Astrocyte (in vitro differentiated cells and primary cell): ENCODE measurements around the gene HAPSTR1. TPM values are rescaled to one million over a fixed set of nuclear protein-coding genes. Genes with fewer than 3 reads are reported as not detected.

Experiments
- DNase-seq: peaks from one replicate; pipeline ENCODE4 v3.0.0-alpha.2; 2010; ENCODE audit warnings: low read depth
- FAIRE-seq: peaks from 2 replicates; lab custom pipeline; 2011; peaks lifted over from hg19 to GRCh38; lab: Jason Lieb, UNC
- H2AFZ ChIP-seq: 2 replicates; pipeline ENCODE4 v1.6.0; 2012; ENCODE audit warnings: low read depth, low read length, inconsistent platforms
- H3K27ac ChIP-seq: 2 replicates; pipeline ENCODE4 v1.5.1; 2011; ENCODE audit warnings: low read depth, low read length, inconsistent platforms
- H3K27me3 ChIP-seq: 2 replicates; pipeline ENCODE4 v1.6.0; 2011; ENCODE audit warnings: low read length, inconsistent platforms; ENCODE audit not compliant: insufficient read depth
- H3K36me3 ChIP-seq: 2 replicates; pipeline ENCODE4 v1.5.1; 2011; ENCODE audit warnings: low read length, inconsistent platforms; ENCODE audit not compliant: insufficient read depth
- H3K4me1 ChIP-seq: 2 replicates; pipeline ENCODE4 v1.5.1; 2011; ENCODE audit warnings: low read length, inconsistent platforms; ENCODE audit not compliant: insufficient read depth
- H3K4me2 ChIP-seq: 2 replicates; pipeline ENCODE4 v1.6.0; 2012; ENCODE audit warnings: low read length, inconsistent platforms
- H3K4me3 ChIP-seq: 2 replicates; pipeline ENCODE4 v1.5.1; 2011; ENCODE audit warnings: low read depth, mild to moderate bottlenecking, low read length, inconsistent platforms; ENCODE audit not compliant: insufficient read depth
- H3K79me2 ChIP-seq: 2 replicates; pipeline ENCODE4 v1.6.0; 2012; ENCODE audit warnings: mild to moderate bottlenecking, low read length, inconsistent platforms; ENCODE audit not compliant: insufficient read depth
- H3K9ac ChIP-seq: 2 replicates; pipeline ENCODE4 v1.6.0; 2012; ENCODE audit warnings: mild to moderate bottlenecking, low read length, inconsistent platforms
- H3K9me3 ChIP-seq: 2 replicates; pipeline ENCODE4 v1.5.1; 2012; ENCODE audit warnings: low read depth, mild to moderate bottlenecking, low read length, inconsistent platforms; ENCODE audit not compliant: insufficient read depth
- H4K20me1 ChIP-seq: 2 replicates; pipeline ENCODE4 v1.6.0; 2012; ENCODE audit warnings: low read length, inconsistent platforms; ENCODE audit not compliant: insufficient read depth
- H3K27ac Mint-ChIP-seq: one replicate; pipeline ENCODE4 v1.8.0; 2021; ENCODE audit warnings: mild to moderate bottlenecking, mixed read lengths; ENCODE audit not compliant: unreplicated experiment
- H3K27me3 Mint-ChIP-seq: one replicate; pipeline ENCODE4 v1.8.0; 2021; ENCODE audit warnings: low read depth, mixed read lengths; ENCODE audit not compliant: unreplicated experiment
- H3K36me3 Mint-ChIP-seq: one replicate; pipeline ENCODE4 v1.8.0; 2021; ENCODE audit warnings: low read depth, mixed read lengths; ENCODE audit not compliant: unreplicated experiment
- H3K4me1 Mint-ChIP-seq: one replicate; pipeline ENCODE4 v1.8.0; 2021; ENCODE audit warnings: low read depth, mixed read lengths; ENCODE audit not compliant: unreplicated experiment
- H3K4me3 Mint-ChIP-seq: one replicate; pipeline ENCODE4 v1.8.0; 2021; ENCODE audit warnings: mild to moderate bottlenecking, moderate library complexity, mixed read lengths; ENCODE audit not compliant: unreplicated experiment
- H3K9me3 Mint-ChIP-seq: one replicate; pipeline ENCODE4 v1.8.0; 2021; ENCODE audit warnings: mild to moderate bottlenecking, mixed read lengths; ENCODE audit not compliant: unreplicated experiment
- EZH2 ChIP-seq: IDR thresholded peaks from 2 replicates; pipeline ENCODE4 v1.6.1; 2012; ENCODE audit warnings: mild to moderate bottlenecking, low read length, inconsistent platforms; ENCODE audit not compliant: insufficient read depth
- total RNA-seq: library from RNA; stranded (reverse); gene quantifications from 2 replicates; pipeline ENCODE4 v1.2.1, GENCODE V29; 2021
- TF ChIP-seq, protein P1 (sequence below): IDR thresholded peaks from 2 replicates; pipeline ENCODE4 v1.5.1; 2011; ENCODE audit warnings: low read depth, mild to moderate bottlenecking, inconsistent platforms, low read length, moderate library complexity; ENCODE audit not compliant: insufficient read depth

Gene HAPSTR1
- total RNA-seq, 1 donor from 2014 or later: 99.5 TPM

DNA sequence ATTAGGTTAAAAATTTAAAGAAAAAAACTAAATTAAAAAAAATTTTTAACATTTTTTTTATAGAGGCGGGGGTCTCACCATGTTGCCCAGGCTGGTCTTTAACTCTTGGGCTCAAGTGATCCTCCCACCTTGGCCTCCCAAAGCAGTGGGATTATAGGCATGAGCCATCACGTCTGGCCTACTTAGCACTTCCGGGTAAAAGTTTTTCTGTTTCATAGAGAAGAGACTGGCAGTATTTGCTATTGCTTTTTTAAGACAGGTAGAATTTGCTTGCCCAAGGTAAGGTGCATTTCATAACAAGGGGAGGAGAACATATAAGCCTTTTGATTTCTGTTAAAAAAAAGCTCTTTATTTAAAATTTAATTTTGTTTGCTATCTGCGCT is 12.0 kb upstream of the HAPSTR1 start:
- FAIRE-seq: no peak

GRCh38 chr16:9081158-9081557 is 10.3 kb upstream of the HAPSTR1 start:
- H3K27me3 ChIP-seq: no peaks in the 10 kb centered on the region
- H3K36me3 Mint-ChIP-seq: no peaks in the 10 kb centered on the region
- no peaks in the 10 kb centered on the region for H3K36me3 ChIP-seq
- FAIRE-seq (no peak), DNase-seq (no peak)
- H3K4me2 ChIP-seq: no peak overlapping the region
- H3K27ac ChIP-seq: no peak overlapping the region
- no peaks in the 10 kb centered on the region for H3K9me3 ChIP-seq
- no peaks in the 10 kb centered on the region for H4K20me1 ChIP-seq
- H3K4me3 Mint-ChIP-seq: no peak overlapping the region
- H2AFZ ChIP-seq: peak overlapping the region; percentile 41
- H3K79me2 ChIP-seq: no peaks in the 10 kb centered on the region
- H3K4me1 ChIP-seq: peaks cover 16% of the 10 kb centered on the region
- TF ChIP-seq, protein P1, sequence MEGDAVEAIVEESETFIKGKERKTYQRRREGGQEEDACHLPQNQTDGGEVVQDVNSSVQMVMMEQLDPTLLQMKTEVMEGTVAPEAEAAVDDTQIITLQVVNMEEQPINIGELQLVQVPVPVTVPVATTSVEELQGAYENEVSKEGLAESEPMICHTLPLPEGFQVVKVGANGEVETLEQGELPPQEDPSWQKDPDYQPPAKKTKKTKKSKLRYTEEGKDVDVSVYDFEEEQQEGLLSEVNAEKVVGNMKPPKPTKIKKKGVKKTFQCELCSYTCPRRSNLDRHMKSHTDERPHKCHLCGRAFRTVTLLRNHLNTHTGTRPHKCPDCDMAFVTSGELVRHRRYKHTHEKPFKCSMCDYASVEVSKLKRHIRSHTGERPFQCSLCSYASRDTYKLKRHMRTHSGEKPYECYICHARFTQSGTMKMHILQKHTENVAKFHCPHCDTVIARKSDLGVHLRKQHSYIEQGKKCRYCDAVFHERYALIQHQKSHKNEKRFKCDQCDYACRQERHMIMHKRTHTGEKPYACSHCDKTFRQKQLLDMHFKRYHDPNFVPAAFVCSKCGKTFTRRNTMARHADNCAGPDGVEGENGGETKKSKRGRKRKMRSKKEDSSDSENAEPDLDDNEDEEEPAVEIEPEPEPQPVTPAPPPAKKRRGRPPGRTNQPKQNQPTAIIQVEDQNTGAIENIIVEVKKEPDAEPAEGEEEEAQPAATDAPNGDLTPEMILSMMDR: no peak
- no peak for TF ChIP-seq EZH2
- H3K9ac ChIP-seq: no peak overlapping the region
- no peaks in the 10 kb centered on the region for H3K9me3 Mint-ChIP-seq
- H3K27me3 Mint-ChIP-seq: no peaks in the 10 kb centered on the region
- H3K4me3 ChIP-seq: no peak overlapping the region
- H3K4me1 Mint-ChIP-seq: peaks cover 12% of the 10 kb centered on the region
- no peak overlapping the region for H3K27ac Mint-ChIP-seq

More for the DNA sequence above, 12.0 kb upstream of the HAPSTR1 start:
- no peak overlapping the region for H3K4me3 ChIP-seq
- no peak overlapping the region for H3K4me2 ChIP-seq
- H4K20me1 ChIP-seq: no peaks in the 10 kb centered on the region
- no peaks in the 10 kb centered on the region for H3K36me3 ChIP-seq
- Mint-ChIP-seq H3K9me3 (peaks cover 3% of the 10 kb centered on the region), H3K4me1 (peaks cover 12% of the 10 kb centered on the region), H3K36me3 (no peaks in the 10 kb centered on the region), H3K27me3 (no peaks in the 10 kb centered on the region), H3K27ac (peak overlapping the region; percentile 75), H3K4me3 (no peak overlapping the region)
- peaks cover 20% of the 10 kb centered on the region for H3K4me1 ChIP-seq
- no peaks in the 10 kb centered on the region for H3K27me3 ChIP-seq
- H2AFZ ChIP-seq: no peak overlapping the region
- TF ChIP-seq, protein P1: no peak
- TF ChIP-seq EZH2: no peak
- H3K9ac ChIP-seq: no peak overlapping the region
- H3K9me3 ChIP-seq: no peaks in the 10 kb centered on the region
- DNase-seq: no peak
- H3K79me2 ChIP-seq: no peaks in the 10 kb centered on the region
- no peak overlapping the region for H3K27ac ChIP-seq

DNA sequence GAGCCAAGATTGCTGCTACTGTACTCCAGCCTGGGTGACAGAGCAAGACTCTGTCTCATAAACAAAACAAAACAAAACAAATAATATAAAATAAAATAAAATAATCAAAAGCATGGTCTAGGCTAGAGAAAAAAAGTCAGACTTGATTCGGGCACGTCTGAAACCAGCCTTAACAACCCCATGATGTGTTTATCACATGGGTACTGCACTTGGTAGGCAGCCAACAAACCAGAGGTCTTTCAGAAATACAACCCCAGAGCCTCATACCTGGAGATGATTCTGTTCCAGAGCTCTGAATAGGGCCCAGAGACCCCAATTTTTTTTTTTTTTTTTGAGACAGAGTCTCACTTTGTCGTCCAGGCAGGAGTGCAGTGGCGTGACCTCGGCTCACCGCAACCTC is 9.6 kb upstream of the HAPSTR1 start:
- H3K36me3 Mint-ChIP-seq: no peaks in the 10 kb centered on the region
- FAIRE-seq (no peak), DNase-seq (no peak)
- Histone ChIP-seq H3K27me3 (no peaks in the 10 kb centered on the region), H3K79me2 (no peaks in the 10 kb centered on the region), H3K9ac (no peak overlapping the region), H3K36me3 (no peaks in the 10 kb centered on the region), H3K27ac (no peak overlapping the region), H3K4me1 (peaks cover 12% of the 10 kb centered on the region), H4K20me1 (no peaks in the 10 kb centered on the region), H2AFZ (no peak overlapping the region), H3K9me3 (no peaks in the 10 kb centered on the region), H3K4me2 (no peak overlapping the region), H3K4me3 (no peak overlapping the region)
- H3K4me3 Mint-ChIP-seq: no peak overlapping the region
- H3K4me1 Mint-ChIP-seq: peaks cover 8% of the 10 kb centered on the region
- no peak overlapping the region for H3K27ac Mint-ChIP-seq
- no peak for TF ChIP-seq EZH2
- TF ChIP-seq, protein P1: no peak
- no peaks in the 10 kb centered on the region for H3K27me3 Mint-ChIP-seq
- no peaks in the 10 kb centered on the region for H3K9me3 Mint-ChIP-seq
